Mesothelial cell of epicardium (in vitro differentiated cells): ENCODE measurements around the gene DNAH6. TPM values are rescaled to one million over a fixed set of nuclear protein-coding genes. Genes with fewer than 3 reads are reported as not detected.
A peak's percentile ranks its signal among the peaks of the same experiment; 100 is the strongest.

Experiments used
- DNase-seq, 2 experiments: peaks; one replicate each; pipeline ENCODE4 v3.0.0; 2021; ENCODE audit warnings: low spot score in 2 of 2; ENCODE audit not compliant: unreplicated experiment in 2 of 2
- H3K27ac Mint-ChIP-seq: 2 replicates; pipeline ENCODE4 v1.8.0; 2021; ENCODE audit warnings: mixed read lengths
- H3K27me3 Mint-ChIP-seq: 2 replicates; pipeline ENCODE4 v1.8.0; 2021; ENCODE audit warnings: low read depth, mixed read lengths
- H3K36me3 Mint-ChIP-seq: 2 replicates; pipeline ENCODE4 v1.8.0; 2021; ENCODE audit warnings: mixed read lengths
- H3K4me1 Mint-ChIP-seq: 2 replicates; pipeline ENCODE4 v1.8.0; 2021; ENCODE audit warnings: mixed read lengths
- H3K4me3 Mint-ChIP-seq: 2 replicates; pipeline ENCODE4 v1.8.0; 2021; ENCODE audit warnings: mild to moderate bottlenecking, moderate library complexity, mixed read lengths
- H3K9me3 Mint-ChIP-seq: 2 replicates; pipeline ENCODE4 v1.8.0; 2021; ENCODE audit warnings: mixed read lengths
- total RNA-seq: library from RNA; stranded (reverse); gene quantifications from 3 replicates; pipeline ENCODE4 v1.2.1, GENCODE V29; 2021
- TF ChIP-seq, protein P1 (sequence below): fragments of 200-600 bp; sonication (generic); IDR thresholded peaks from one replicate; pipeline ENCODE4 v1.5.0; 2021; ENCODE audit warnings: antibody characterized with exemption; ENCODE audit not compliant: unreplicated experiment

The DNAH6 gene
- total RNA-seq, 1 donor from 2014 or later = 0.54 TPM

DNA sequence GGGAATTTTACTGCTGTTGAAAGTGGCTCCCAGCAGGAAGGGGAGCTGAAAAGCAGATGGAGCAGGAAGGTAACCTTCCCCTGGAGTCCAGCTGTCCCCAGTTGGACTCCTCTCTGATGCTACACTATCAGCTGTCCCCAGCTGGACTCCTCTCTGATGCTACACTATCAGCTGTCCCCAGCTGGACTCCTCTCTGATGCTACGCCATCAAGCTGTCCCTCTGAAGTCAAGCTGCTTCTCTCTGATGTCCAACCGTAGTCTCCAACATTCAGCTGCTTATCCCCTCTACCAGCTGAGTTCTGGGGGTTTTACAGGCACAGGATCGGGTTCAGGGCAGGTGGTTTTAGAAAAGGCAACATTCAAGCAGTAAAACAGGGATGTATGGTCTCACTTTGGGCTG lies 37.4 kb upstream of the DNAH6 start:
- H3K4me3 Mint-ChIP-seq = no peak overlapping the region
- DNase-seq = no peak
- peaks cover 3% of the 10 kb centered on the region for H3K27me3 Mint-ChIP-seq
- TF ChIP-seq, protein P1, sequence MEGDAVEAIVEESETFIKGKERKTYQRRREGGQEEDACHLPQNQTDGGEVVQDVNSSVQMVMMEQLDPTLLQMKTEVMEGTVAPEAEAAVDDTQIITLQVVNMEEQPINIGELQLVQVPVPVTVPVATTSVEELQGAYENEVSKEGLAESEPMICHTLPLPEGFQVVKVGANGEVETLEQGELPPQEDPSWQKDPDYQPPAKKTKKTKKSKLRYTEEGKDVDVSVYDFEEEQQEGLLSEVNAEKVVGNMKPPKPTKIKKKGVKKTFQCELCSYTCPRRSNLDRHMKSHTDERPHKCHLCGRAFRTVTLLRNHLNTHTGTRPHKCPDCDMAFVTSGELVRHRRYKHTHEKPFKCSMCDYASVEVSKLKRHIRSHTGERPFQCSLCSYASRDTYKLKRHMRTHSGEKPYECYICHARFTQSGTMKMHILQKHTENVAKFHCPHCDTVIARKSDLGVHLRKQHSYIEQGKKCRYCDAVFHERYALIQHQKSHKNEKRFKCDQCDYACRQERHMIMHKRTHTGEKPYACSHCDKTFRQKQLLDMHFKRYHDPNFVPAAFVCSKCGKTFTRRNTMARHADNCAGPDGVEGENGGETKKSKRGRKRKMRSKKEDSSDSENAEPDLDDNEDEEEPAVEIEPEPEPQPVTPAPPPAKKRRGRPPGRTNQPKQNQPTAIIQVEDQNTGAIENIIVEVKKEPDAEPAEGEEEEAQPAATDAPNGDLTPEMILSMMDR = no peak
- peaks cover 6% of the 10 kb centered on the region for H3K36me3 Mint-ChIP-seq
- H3K9me3 Mint-ChIP-seq = peaks cover 47% of the 10 kb centered on the region
- peaks cover 1% of the 10 kb centered on the region for H3K4me1 Mint-ChIP-seq
- no peak overlapping the region for H3K27ac Mint-ChIP-seq

DNA sequence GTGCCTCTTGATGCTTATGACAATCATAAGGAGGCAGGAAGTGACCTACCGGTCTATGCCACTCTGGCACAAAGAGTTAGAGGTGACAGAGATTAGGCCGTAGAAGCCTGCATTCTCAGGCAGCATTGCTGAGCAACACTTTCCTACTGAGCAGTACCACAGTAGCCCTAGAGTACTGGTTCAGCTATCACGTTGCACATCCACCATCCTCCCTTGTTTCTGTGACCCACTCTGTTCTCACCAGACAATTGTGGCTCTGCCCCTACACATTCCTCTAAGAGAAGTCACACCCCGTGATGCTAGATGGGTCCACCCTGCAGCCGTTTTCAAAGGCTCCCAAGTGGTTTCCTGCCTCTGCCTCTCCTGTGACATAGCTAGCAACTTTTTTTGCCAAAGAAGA lies 34.6 kb upstream of the DNAH6 start:
- Mint-ChIP-seq H3K9me3 (peaks cover 22% of the 10 kb centered on the region), H3K36me3 (peaks cover 6% of the 10 kb centered on the region), H3K4me3 (no peak overlapping the region), H3K27me3 (peaks cover 3% of the 10 kb centered on the region), H3K27ac (no peak overlapping the region), H3K4me1 (peaks cover 8% of the 10 kb centered on the region)
- TF ChIP-seq, protein P1 = no peak
- DNase-seq = no peak

DNA sequence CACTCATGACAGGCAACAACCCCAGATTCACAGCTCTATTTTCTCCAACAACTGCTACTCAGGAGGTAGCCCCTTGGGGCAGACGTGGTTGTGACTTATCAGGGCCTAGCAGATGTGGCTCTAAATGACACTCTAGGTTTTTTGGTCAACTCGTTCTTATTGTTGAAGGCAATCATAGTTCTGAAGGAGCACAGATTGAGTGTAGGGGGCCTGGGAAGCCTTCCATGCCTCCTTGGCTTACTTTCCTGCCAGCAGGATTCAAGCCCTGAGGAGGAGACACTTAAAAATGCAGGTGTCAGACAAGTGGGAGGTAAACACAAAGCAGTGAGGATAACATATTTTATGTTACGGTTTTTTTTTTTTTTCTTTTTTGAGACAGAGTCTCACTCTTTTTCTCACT lies 33.7 kb upstream of the DNAH6 start:
- TF ChIP-seq, protein P1 = no peak

DNA sequence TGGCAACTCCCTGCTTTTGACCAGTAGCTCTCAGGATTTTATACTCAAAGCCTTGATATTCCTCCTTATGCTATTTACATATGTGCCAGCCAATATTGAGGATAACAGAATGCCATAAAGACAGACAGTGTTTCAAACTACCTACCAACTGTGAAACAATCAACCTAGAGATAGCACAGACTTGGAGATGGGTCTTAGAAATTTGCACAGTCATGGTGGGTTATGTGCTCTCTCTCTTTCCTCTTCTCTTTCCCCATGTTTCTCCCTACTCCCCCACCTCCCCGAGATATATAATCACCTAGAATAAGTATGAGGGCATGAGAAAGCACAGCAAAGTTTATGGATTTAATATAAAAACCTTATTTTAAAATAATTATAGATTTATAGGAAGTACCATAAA lies 33.0 kb upstream of the DNAH6 start:
- no peak overlapping the region for H3K27ac Mint-ChIP-seq
- no peaks in the 10 kb centered on the region for H3K36me3 Mint-ChIP-seq
- H3K27me3 Mint-ChIP-seq = peaks cover 3% of the 10 kb centered on the region
- H3K9me3 Mint-ChIP-seq = peaks cover 7% of the 10 kb centered on the region
- DNase-seq = no peak
- no peak overlapping the region for H3K4me3 Mint-ChIP-seq
- H3K4me1 Mint-ChIP-seq = peaks cover 14% of the 10 kb centered on the region
- TF ChIP-seq, protein P1 = no peak

More for the DNA sequence above, 33.7 kb upstream of the DNAH6 start:
- Mint-ChIP-seq H3K4me1 (peaks cover 14% of the 10 kb centered on the region), H3K27ac (no peak overlapping the region), H3K36me3 (peaks cover 3% of the 10 kb centered on the region), H3K4me3 (no peak overlapping the region), H3K27me3 (peaks cover 3% of the 10 kb centered on the region), H3K9me3 (peaks cover 13% of the 10 kb centered on the region)
- no peak for DNase-seq

DNA sequence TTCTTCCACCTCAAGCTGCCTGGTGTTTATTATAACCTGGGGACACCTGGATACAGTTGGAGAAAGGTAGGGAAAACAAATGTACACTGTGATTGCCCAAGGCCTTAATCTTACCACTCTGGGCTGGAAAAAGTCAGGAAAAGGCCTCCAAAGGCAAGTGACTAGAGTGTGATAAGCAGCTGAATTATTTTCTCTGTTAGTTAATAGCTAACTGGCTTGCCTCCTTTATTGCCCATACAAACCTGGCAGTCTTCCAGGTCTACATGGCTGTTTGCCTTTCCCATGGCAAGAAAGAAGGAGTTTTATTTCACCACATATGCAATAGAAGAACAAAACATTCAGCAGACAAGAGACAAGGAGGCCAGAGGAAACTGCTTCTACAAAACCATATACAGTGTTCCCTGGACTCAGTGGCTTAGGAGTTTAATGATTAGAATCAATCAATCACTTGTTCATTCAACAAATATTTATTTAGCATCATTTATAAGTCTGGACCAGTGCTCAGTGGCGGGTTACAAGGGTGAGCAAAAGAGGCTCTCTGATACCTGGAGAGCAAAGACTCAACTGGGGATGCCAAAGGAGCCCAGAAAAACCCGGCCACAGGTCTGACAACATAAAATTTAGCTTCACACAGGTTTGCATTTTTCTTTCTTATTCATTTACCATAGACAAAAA lies 29.7 kb upstream of the DNAH6 start:
- H3K27me3 Mint-ChIP-seq = peaks cover 3% of the 10 kb centered on the region
- peaks cover 14% of the 10 kb centered on the region for H3K4me1 Mint-ChIP-seq
- TF ChIP-seq, protein P1 = no peak
- DNase-seq = no peak
- H3K4me3 Mint-ChIP-seq = no peak overlapping the region
- H3K27ac Mint-ChIP-seq = peak overlapping the region; percentile 51
- peaks cover 4% of the 10 kb centered on the region for H3K9me3 Mint-ChIP-seq
- H3K36me3 Mint-ChIP-seq = no peaks in the 10 kb centered on the region
